ENCODE data around the gene EBF3. TPM values are rescaled to one million over a fixed set of nuclear protein-coding genes. Genes with fewer than 3 reads are reported as not detected.

EBF3 gene
- total and polyA plus RNA-seq, 9 of the 15 experiments (the other 6 are each of a cell fraction or from before 2014, with no cell fraction given) = not detected

DNA sequence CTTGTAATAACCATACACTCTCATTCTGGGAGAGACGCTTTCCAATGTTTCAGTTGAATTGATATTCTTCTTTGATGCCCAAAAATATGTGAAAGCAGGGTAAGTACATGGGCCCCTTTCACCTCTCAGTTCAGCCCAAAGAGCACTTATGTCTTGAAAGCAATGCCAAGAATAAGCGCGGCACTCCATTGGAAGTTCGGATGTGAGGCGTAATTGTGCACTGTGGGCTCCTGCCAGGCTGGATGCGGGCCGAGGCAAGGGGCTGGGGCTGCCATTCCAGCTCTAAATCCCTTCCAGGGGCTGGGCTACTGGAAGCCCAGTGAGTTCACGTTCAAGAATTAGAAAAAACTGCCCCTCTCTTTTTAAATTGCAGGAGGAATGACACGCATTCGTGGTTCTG lies 113.8 kb downstream of the EBF3 start:
- WGBS (ENCODE audit: insufficient coverage, low coverage, missing lambda C conversion rate) = 0% methylated on average over 9 of the region's 10 CpGs
- no peak for FAIRE-seq
- Histone ChIP-seq H3K4me2 (ENCODE audit: insufficient read depth, low read length) (no peak overlapping the region), H3K4me3 (no peak overlapping the region), H3K9me3 (replicated peaks; ENCODE audit: control insufficient read depth, insufficient read depth, low read depth, low read length) (no peaks in the 10 kb centered on the region), H2AFZ (ENCODE audit: low read depth, low read length) (no peak overlapping the region), H4K20me1 (replicated peaks; ENCODE audit: control insufficient read depth, insufficient read depth, low read length) (no peaks in the 10 kb centered on the region), H3K9ac (ENCODE audit: insufficient read depth in 1 of 2, low read depth in 2 of 2, low read length in 2 of 2) (no peak overlapping the region), H3K9me1 (ENCODE audit: control insufficient read depth, insufficient read depth, low read length) (no peaks in the 10 kb centered on the region), H3K4me1 (replicated peaks in 1 of 2; ENCODE audit: control insufficient read depth in 2 of 2, insufficient read depth in 2 of 2, low read length in 2 of 2) (no peaks in the 10 kb centered on the region), H3K36me3 (ENCODE audit: control insufficient read depth, insufficient read depth, low read length) (no peaks in the 10 kb centered on the region), H3K79me2 (ENCODE audit: control insufficient read depth, insufficient read depth, low read length) (no peaks in the 10 kb centered on the region), H3K27ac (ENCODE audit: extremely low read depth, low read depth, low read length) (no peak overlapping the region), H3K27me3 (ENCODE audit: control insufficient read depth in 2 of 2, insufficient read depth in 2 of 2, low read length in 2 of 2) (peaks cover 3 to 57% of the 10 kb centered on the region in 2 experiments; a peak in 3 of 5 replicates)
- no peak for DNase-seq (ENCODE audit: extremely low read depth in 1 of 4, low spot score in 3 of 4)
- in situ Hi-C loops (cut with MboI) (no loop called here), intact Hi-C loops (cut with micrococcal nuclease) (no loop called here)
- no TSS peak for BruUV-seq (replicated peaks)
- ChIA-PET CTCF (ENCODE audit: low intra/inter-chr PET ratio) (no interaction called here), POLR2A (interaction anchor here (0.5 kb wide), 1 partner anchor 9 kb away, joined by 3 read pairs; no protein-coding TSS in a partner anchor)
- ATAC-seq = no peak
- TF ChIP-seq, protein P1, sequence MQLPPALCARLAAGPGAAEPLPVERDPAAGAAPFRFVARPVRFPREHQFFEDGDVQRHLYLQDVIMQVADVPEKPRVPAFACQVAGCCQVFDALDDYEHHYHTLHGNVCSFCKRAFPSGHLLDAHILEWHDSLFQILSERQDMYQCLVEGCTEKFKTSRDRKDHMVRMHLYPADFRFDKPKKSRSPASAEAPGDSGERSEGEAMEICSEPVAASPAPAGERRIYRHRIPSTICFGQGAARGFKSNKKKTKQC (CRISPR knock-in tag; IDR thresholded peaks at IDR 0.05) = no peak
- no peak for TF ChIP-seq ZNF551 (CRISPR knock-in tag; IDR thresholded peaks at IDR 0.05)
- TF ChIP-seq KHSRP (IDR thresholded peaks at IDR 0.05) = no peak
- TF ChIP-seq GTF2E2 (tag; IDR thresholded peaks at IDR 0.05) = no peak
- TF ChIP-seq ZNF24 (IDR thresholded peaks at IDR 0.05) = no peak
- TF ChIP-seq EHMT2 (IDR thresholded peaks at IDR 0.05) = no peak
- no peak for TF ChIP-seq ZNF253 (CRISPR knock-in tag; conservative IDR thresholded peaks at IDR 0.05)
- no peak for TF ChIP-seq TSC22D4 (tag; IDR thresholded peaks at IDR 0.05)
- no peak for TF ChIP-seq NR2C2 (CRISPR knock-in tag; IDR thresholded peaks at IDR 0.05)
- no peak for TF ChIP-seq NR2C2 (tag; IDR thresholded peaks at IDR 0.05)
- TF ChIP-seq KLF13 (tag; IDR thresholded peaks at IDR 0.05; ENCODE audit: borderline replicate concordance, low read depth) = no peak
- TF ChIP-seq SPI1 (IDR thresholded peaks at IDR 0.05; ENCODE audit: borderline replicate concordance, low read depth, low read length) = no peak
- TF ChIP-seq TAF1 (IDR thresholded peaks at IDR 0.05; ENCODE audit: control insufficient read depth, extremely low read depth, insufficient read depth, low read length, severe bottlenecking) = no peak
